Upper lobe of left lung (tissue), 4 donors: ENCODE data around the gene APH1B.

Experiments used
- POLR2A ChIP-seq, 4 donors: fragments of 450-650 bp; IDR thresholded peaks; one replicate each; pipeline ENCODE4 v1.5.1; 2016 to 2017; ENCODE audit warnings: antibody characterized with exemption in 4 of 4, mild to moderate bottlenecking in 2 of 4
- TF ChIP-seq, protein P1 (sequence below), 6 experiments: fragments of 450-650 bp in 4 of 6; fragments of 200-600 bp in 2 of 6; sonication (generic) in 2 of 6; IDR thresholded peaks; one replicate each; pipeline ENCODE4 v1.5.1; 2016 to 2019; ENCODE audit warnings: antibody characterized with exemption in 6 of 6

GRCh38 chr15:63256433-63257274 is 20.8 kb upstream of the APH1B start:
- TF ChIP-seq, protein P1, sequence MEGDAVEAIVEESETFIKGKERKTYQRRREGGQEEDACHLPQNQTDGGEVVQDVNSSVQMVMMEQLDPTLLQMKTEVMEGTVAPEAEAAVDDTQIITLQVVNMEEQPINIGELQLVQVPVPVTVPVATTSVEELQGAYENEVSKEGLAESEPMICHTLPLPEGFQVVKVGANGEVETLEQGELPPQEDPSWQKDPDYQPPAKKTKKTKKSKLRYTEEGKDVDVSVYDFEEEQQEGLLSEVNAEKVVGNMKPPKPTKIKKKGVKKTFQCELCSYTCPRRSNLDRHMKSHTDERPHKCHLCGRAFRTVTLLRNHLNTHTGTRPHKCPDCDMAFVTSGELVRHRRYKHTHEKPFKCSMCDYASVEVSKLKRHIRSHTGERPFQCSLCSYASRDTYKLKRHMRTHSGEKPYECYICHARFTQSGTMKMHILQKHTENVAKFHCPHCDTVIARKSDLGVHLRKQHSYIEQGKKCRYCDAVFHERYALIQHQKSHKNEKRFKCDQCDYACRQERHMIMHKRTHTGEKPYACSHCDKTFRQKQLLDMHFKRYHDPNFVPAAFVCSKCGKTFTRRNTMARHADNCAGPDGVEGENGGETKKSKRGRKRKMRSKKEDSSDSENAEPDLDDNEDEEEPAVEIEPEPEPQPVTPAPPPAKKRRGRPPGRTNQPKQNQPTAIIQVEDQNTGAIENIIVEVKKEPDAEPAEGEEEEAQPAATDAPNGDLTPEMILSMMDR (IDR thresholded peaks at IDR 0.05), result no peak
- TF ChIP-seq POLR2A (IDR thresholded peaks at IDR 0.05), result no peak
